HG02763 (cell line): ENCODE results near the gene NEUROG3.
"Not testable (repeated sequence)": the region's sequence is repeated elsewhere in the genome, so short reads cannot be mapped to it uniquely, and the experiment has no call there.

Experiments
- ATAC-seq: cut with Tn5 transposase; IDR thresholded peaks from one replicate; pipeline ENCODE4 v1.9.1; 2021; ENCODE audit warnings: mild to moderate bottlenecking, moderate library complexity; ENCODE audit not compliant: unreplicated experiment

The NEUROG3 gene

GRCh38 chr10:69572159-69573055 is 815 bp downstream of the NEUROG3 start:
- ATAC-seq: no peak

- ATAC-seq: no peak
Measured at GRCh38 chr10:69571618-69572158, 1.5 kb downstream of the NEUROG3 start.

- no peak for ATAC-seq
Measured at GRCh38 chr10:69570050-69570816, 3.0 kb downstream of the NEUROG3 start.

- ATAC-seq: no peak
Measured at GRCh38 chr10:69569396-69569934, 3.8 kb downstream of the NEUROG3 start.

GRCh38 chr10:69568472-69569395 is 4.5 kb downstream of the NEUROG3 start:
- ATAC-seq: no peak

GRCh38 chr10:69567920-69568319 is 5.3 kb downstream of the NEUROG3 start:
- ATAC-seq: no peak

- ATAC-seq: no peak
Measured at GRCh38 chr10:69562731-69563254, 10.4 kb downstream of the NEUROG3 start.

GRCh38 chr10:69559525-69559924 is 13.7 kb downstream of the NEUROG3 start:
- ATAC-seq: no peak

- no peak for ATAC-seq
Measured at GRCh38 chr10:69558559-69558958, 14.7 kb downstream of the NEUROG3 start.

- no peak for ATAC-seq
Measured at GRCh38 chr10:69554611-69555010, 18.6 kb downstream of the NEUROG3 start.

- ATAC-seq: no peak
Measured at GRCh38 chr10:69553328-69553727, 19.9 kb downstream of the NEUROG3 start.

- ATAC-seq: no peak
Measured at GRCh38 chr10:69552268-69552667, 21.0 kb downstream of the NEUROG3 start.

- ATAC-seq: no peak
Measured at GRCh38 chr10:69549959-69550358, 23.3 kb downstream of the NEUROG3 start.

- ATAC-seq: no peak
Measured at GRCh38 chr10:69541463-69541862, 31.8 kb downstream of the NEUROG3 start.

- no peak for ATAC-seq
Measured at GRCh38 chr10:69538461-69538860, 34.8 kb downstream of the NEUROG3 start.

GRCh38 chr10:69537449-69537848 is 35.8 kb downstream of the NEUROG3 start:
- no peak for ATAC-seq

- not testable (repeated sequence) for ATAC-seq
Measured at GRCh38 chr10:69536521-69536920, 36.7 kb downstream of the NEUROG3 start.

- no peak for ATAC-seq
Measured at GRCh38 chr10:69533658-69534057, 39.6 kb downstream of the NEUROG3 start.

GRCh38 chr10:69527961-69528360 is 45.3 kb downstream of the NEUROG3 start:
- no peak for ATAC-seq
